Breast epithelium (tissue), 4 donors: ENCODE data around the gene GLI3. TPM values are rescaled to one million over a fixed set of nuclear protein-coding genes. Genes with fewer than 3 reads are reported as not detected.

ENCODE experiments used
- DNase-seq, 2 donors: peaks; one replicate each; pipeline ENCODE4 v3.0.0-alpha.2; 2019; ENCODE audit warnings: low spot score in 2 of 2
- H3K27ac ChIP-seq, 2 donors: fragments of 200-600 bp; sonication (generic) in 1 of 2; one replicate each; pipeline ENCODE4 v1.5.1; 2016 to 2019; ENCODE audit warnings: mild to moderate bottlenecking in 1 of 2
- H3K27me3 ChIP-seq, 2 donors: fragments of 200-600 bp; sonication (generic) in 1 of 2; one replicate each; pipeline versions ENCODE4 v1.5.1 to v1.6.0; 2017 to 2019; ENCODE audit warnings: control low read depth in 1 of 2, mild to moderate bottlenecking in 1 of 2
- H3K36me3 ChIP-seq: fragments of 200-600 bp; one replicate; pipeline ENCODE4 v1.5.1; 2019
- H3K4me1 ChIP-seq, 2 donors: fragments of 200-600 bp; sonication (generic); one replicate each; pipeline ENCODE4 v1.5.1; 2016 to 2019; ENCODE audit warnings: control low read depth in 1 of 2
- H3K4me3 ChIP-seq, 3 donors: fragments of 200-600 bp; sonication (generic); 1 replicate in 2 of 3; 2 replicates in 1 of 3; pipeline ENCODE4 v1.5.1; 2016 to 2019; ENCODE audit warnings: mild to moderate bottlenecking in 3 of 3, moderate library complexity in 2 of 3
- H3K9me3 ChIP-seq, 2 donors: fragments of 200-600 bp; sonication (generic) in 1 of 2; one replicate each; pipeline ENCODE4 v1.5.1; 2016 to 2019; ENCODE audit warnings: control low read depth in 1 of 2
- CTCF ChIP-seq, 3 donors: fragments of 450-650 bp; IDR thresholded peaks; one replicate each; pipeline ENCODE4 v1.5.1; 2016 to 2017; ENCODE audit warnings: antibody characterized with exemption in 3 of 3, mild to moderate bottlenecking in 3 of 3, moderate library complexity in 3 of 3
- POLR2A ChIP-seq: fragments of 450-650 bp; IDR thresholded peaks from one replicate; pipeline ENCODE4 v1.6.1; 2016; ENCODE audit warnings: antibody characterized with exemption, mild to moderate bottlenecking, moderate library complexity
- POLR2AphosphoS5 ChIP-seq, 3 donors: sonication (generic); formaldehyde crosslinking; IDR thresholded peaks; one replicate each; pipeline ENCODE4 v1.6.1; 2017; ENCODE audit warnings: antibody characterized with exemption in 3 of 3
- intact Hi-C: fragments of 100-400 bp; cut with DNase I; formaldehyde crosslinking; loops from one replicate; pipeline ENCODE4 v1.15.1; 2023; ENCODE audit warnings: low total_unique reads
- total RNA-seq, 3 donors: library from RNA; depleted of rRNA; stranded (reverse); fragments of >200 nt; gene quantifications; one replicate each; pipeline ENCODE4 v1.1.0, GENCODE V29; 2016

GLI3 gene
- total RNA-seq, 3 donors from 2014 or later, result 10.2 to 29.9 (median 22.6) TPM

DNA sequence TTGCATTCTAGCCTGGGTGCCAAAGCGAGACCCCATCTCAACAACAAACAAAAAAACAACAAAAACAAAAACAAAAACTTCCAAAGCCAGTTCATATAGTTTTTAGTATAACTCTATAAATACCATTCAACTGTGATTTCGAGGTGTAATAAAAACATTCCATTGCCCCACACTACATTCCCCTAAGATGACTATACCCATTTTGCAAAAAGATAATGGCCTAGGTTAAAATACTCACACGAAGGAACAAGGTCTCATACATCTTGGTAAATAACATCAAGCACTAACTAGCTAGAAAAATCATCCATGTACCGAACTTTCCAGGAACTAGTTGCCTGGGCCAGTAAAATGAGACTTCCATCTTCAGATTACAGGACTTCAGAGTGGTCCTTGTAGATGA lies 55.4 kb downstream of the GLI3 start:
- DNase-seq, result no peak
- H3K4me1 ChIP-seq, result peaks cover 0 to 3% of the 10 kb centered on the region in 2 donors
- intact Hi-C loops, result no loop called here

DNA sequence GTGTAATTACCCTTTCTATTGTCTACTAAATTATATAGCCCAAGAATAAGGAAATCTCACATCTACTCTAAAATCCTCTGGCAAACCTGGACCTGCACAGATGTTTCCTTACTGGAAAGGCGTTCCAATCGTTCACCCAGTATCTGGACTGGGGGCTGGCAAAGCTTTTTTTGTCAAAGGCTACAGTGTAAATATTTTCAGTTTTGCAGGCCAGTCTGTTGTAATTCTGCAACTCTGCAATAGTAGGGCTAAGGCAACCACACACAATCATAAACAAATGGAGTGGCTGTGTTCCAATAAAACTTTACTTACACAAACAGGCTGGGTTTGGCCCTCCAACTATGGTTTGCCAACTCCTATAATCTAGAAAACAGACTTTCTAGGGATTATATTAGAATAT lies 56.2 kb downstream of the GLI3 start:
- Histone ChIP-seq H3K27ac (peak overlapping the region in 1 of 2 donors; percentile 20), H3K9me3 (no peaks in the 10 kb centered on the region), H3K4me1 (peaks cover 0 to 3% of the 10 kb centered on the region in 2 donors), H3K4me3 (no peak overlapping the region), H3K36me3 (no peaks in the 10 kb centered on the region), H3K27me3 (no peaks in the 10 kb centered on the region)
- no peak for TF ChIP-seq CTCF (IDR thresholded peaks at IDR 0.05)
- no peak for DNase-seq
- intact Hi-C loops, result no loop called here

More for the DNA sequence above, 55.4 kb downstream of the GLI3 start:
- Histone ChIP-seq H3K27ac (no peak overlapping the region), H3K9me3 (no peaks in the 10 kb centered on the region), H3K36me3 (no peaks in the 10 kb centered on the region), H3K4me3 (no peak overlapping the region), H3K27me3 (no peaks in the 10 kb centered on the region)
- TF ChIP-seq POLR2AphosphoS5 (IDR thresholded peaks at IDR 0.05), result no peak
- TF ChIP-seq CTCF (IDR thresholded peaks at IDR 0.05), result no peak
- TF ChIP-seq POLR2A, result no peak

DNA sequence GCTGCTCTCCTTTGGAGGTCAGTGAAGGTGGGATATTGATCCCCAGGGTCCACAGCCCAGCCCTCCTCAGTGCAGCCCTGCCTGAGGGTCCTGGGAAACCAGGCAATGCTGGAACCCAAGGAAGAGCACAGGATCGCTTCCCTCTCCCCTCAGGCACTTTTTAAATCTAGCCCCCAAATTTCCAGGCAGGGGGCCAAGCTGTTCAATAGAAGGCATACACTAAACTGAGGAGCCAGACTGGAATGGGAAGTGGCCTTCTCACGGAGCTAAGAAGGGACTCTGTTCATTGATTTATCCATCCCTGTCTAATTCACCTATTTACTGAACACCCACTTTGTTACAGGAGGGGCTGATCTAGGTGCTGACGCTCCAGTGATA lies 60.3 kb downstream of the GLI3 start:
- Histone ChIP-seq H3K27ac (peak overlapping the region; percentile 70 to 80), H3K36me3 (no peaks in the 10 kb centered on the region), H3K9me3 (no peaks in the 10 kb centered on the region), H3K4me3 (no peak overlapping the region), H3K4me1 (peaks cover 2 to 3% of the 10 kb centered on the region in 2 donors), H3K27me3 (no peaks in the 10 kb centered on the region)
- intact Hi-C loops, result no loop called here
- no peak for TF ChIP-seq CTCF (IDR thresholded peaks at IDR 0.05)
- no peak for TF ChIP-seq POLR2A
- no peak for TF ChIP-seq POLR2AphosphoS5 (IDR thresholded peaks at IDR 0.05)
- DNase-seq, result no peak

GRCh38 chr7:42175834-42176723 lies 60.9 kb downstream of the GLI3 start:
- no peak overlapping the region for H3K4me3 ChIP-seq
- H3K36me3 ChIP-seq, result no peaks in the 10 kb centered on the region
- no peaks in the 10 kb centered on the region for H3K27me3 ChIP-seq
- peak in 1 of 2 donors; percentile 61 for DNase-seq
- TF ChIP-seq POLR2AphosphoS5 (IDR thresholded peaks at IDR 0.05), result peak in 1 of 3 donors; percentile 9
- TF ChIP-seq CTCF (IDR thresholded peaks at IDR 0.05), result no peak
- TF ChIP-seq POLR2A, result no peak
- intact Hi-C loops, result no loop called here
- H3K27ac ChIP-seq, result peak overlapping the region; percentile 70 to 80
- H3K4me1 ChIP-seq, result peaks cover 2 to 3% of the 10 kb centered on the region in 2 donors
- no peaks in the 10 kb centered on the region for H3K9me3 ChIP-seq

- intact Hi-C loops, result no loop called here
- Histone ChIP-seq H3K9me3 (no peaks in the 10 kb centered on the region), H3K27ac (peak overlapping the region; percentile 80 to 90), H3K4me3 (no peak overlapping the region), H3K36me3 (no peaks in the 10 kb centered on the region), H3K27me3 (no peaks in the 10 kb centered on the region), H3K4me1 (peaks cover 0 to 2% of the 10 kb centered on the region in 2 donors)
- no peak for DNase-seq
- TF ChIP-seq CTCF (IDR thresholded peaks at IDR 0.05) (no peak), POLR2A (no peak), POLR2AphosphoS5 (IDR thresholded peaks at IDR 0.05) (no peak)
Measured at GRCh38 chr7:42174391-42174912, 62.6 kb downstream of the GLI3 start.
